Activated CD4-positive, alpha-beta memory T cell treated with anti-CD3 and anti-CD28 coated beads for 36 hours (primary cell): ENCODE results near the gene POLN. TPM values are rescaled to one million over a fixed set of nuclear protein-coding genes. Genes with fewer than 3 reads are reported as not detected.
A peak's percentile ranks its signal among the peaks of the same experiment; 100 is the strongest.

ENCODE experiments used
- CTCF ChIA-PET: fragments of 350-600 bp; sonication (Branson Sonifier 250); formaldehyde crosslinking; loops from one replicate; lab custom pipeline; 2021; ENCODE audit warnings: antibody characterized with exemption, inconsistent platforms; lab: Charles Lee
- POLR2A ChIA-PET: fragments of 350-600 bp; sonication (Branson Sonifier 250); formaldehyde crosslinking; loops from one replicate; lab custom pipeline; 2021; ENCODE audit warnings: antibody characterized with exemption; lab: Charles Lee
- DNase-seq: peaks from one replicate; pipeline ENCODE4 v3.0.0-alpha.2; 2020
- H3K27ac Mint-ChIP-seq: one replicate; pipeline ENCODE4 v1.8.0; 2021; ENCODE audit warnings: mixed read lengths
- H3K27me3 Mint-ChIP-seq: one replicate; pipeline ENCODE4 v1.8.0; 2021; ENCODE audit warnings: mixed read lengths
- H3K36me3 Mint-ChIP-seq: one replicate; pipeline ENCODE4 v1.8.0; 2021; ENCODE audit warnings: mixed read lengths
- H3K4me1 Mint-ChIP-seq: one replicate; pipeline ENCODE4 v1.8.0; 2021; ENCODE audit warnings: low read depth, mixed read lengths
- H3K4me3 Mint-ChIP-seq: one replicate; pipeline ENCODE4 v1.8.0; 2021; ENCODE audit warnings: mild to moderate bottlenecking, mixed read lengths
- H3K9me3 Mint-ChIP-seq: one replicate; pipeline ENCODE4 v1.8.0; 2021; ENCODE audit warnings: mixed read lengths
- intact Hi-C: fragments of 100-400 bp; cut with micrococcal nuclease; formaldehyde crosslinking; loops from one replicate; pipeline ENCODE4 v1.15.1; 2023
- total RNA-seq, 2 experiments: library from RNA; stranded (reverse); gene quantifications; one replicate each; pipeline ENCODE4 v1.2.3, GENCODE V29; 2021

The POLN gene
- total RNA-seq, 2 experiments from 2014 or later, result 2.7 to 4.0 TPM

- Mint-ChIP-seq H3K4me3 (no peak overlapping the region), H3K9me3 (no peaks in the 10 kb centered on the region), H3K27me3 (no peaks in the 10 kb centered on the region), H3K4me1 (no peaks in the 10 kb centered on the region), H3K36me3 (peaks cover 1% of the 10 kb centered on the region), H3K27ac (no peak overlapping the region)
- ChIA-PET POLR2A (interaction anchor here (0.6 kb wide), 1 partner anchor 10 kb away, joined by 3 read pairs; no protein-coding TSS in a partner anchor), CTCF (no interaction called here)
- intact Hi-C loops, result no loop called here
- no peak for DNase-seq
Measured at GRCh38 chr4:2252530-2253091, 10.7 kb upstream of the POLN start.

- peaks cover 1% of the 10 kb centered on the region for H3K36me3 Mint-ChIP-seq
- H3K4me3 Mint-ChIP-seq, result no peak overlapping the region
- CTCF ChIA-PET, result no interaction called here
- POLR2A ChIA-PET, result interaction anchor here (0.6 kb wide), 1 partner anchor 10 kb away, joined by 3 read pairs; no protein-coding TSS in a partner anchor
- H3K27me3 Mint-ChIP-seq, result no peaks in the 10 kb centered on the region
- no peaks in the 10 kb centered on the region for H3K9me3 Mint-ChIP-seq
- intact Hi-C loops, result no loop called here
- H3K4me1 Mint-ChIP-seq, result no peaks in the 10 kb centered on the region
- no peak overlapping the region for H3K27ac Mint-ChIP-seq
- DNase-seq, result no peak
Measured at GRCh38 chr4:2251795-2252529, 10.0 kb upstream of the POLN start.

GRCh38 chr4:2251073-2251794, 9.3 kb upstream of the POLN start:
- Mint-ChIP-seq H3K36me3 (peaks cover 1% of the 10 kb centered on the region), H3K27ac (no peak overlapping the region), H3K9me3 (no peaks in the 10 kb centered on the region), H3K4me1 (no peaks in the 10 kb centered on the region), H3K27me3 (no peaks in the 10 kb centered on the region), H3K4me3 (no peak overlapping the region)
- intact Hi-C loops, result no loop called here
- CTCF ChIA-PET, result no interaction called here
- no peak for DNase-seq
- POLR2A ChIA-PET, result no interaction called here

GRCh38 chr4:2250357-2251072, 8.6 kb upstream of the POLN start:
- H3K4me3 Mint-ChIP-seq, result no peak overlapping the region
- peaks cover under 1% of the 10 kb centered on the region for H3K4me1 Mint-ChIP-seq
- CTCF ChIA-PET, result no interaction called here
- H3K27ac Mint-ChIP-seq, result no peak overlapping the region
- no peaks in the 10 kb centered on the region for H3K27me3 Mint-ChIP-seq
- POLR2A ChIA-PET, result no interaction called here
- H3K9me3 Mint-ChIP-seq, result no peaks in the 10 kb centered on the region
- H3K36me3 Mint-ChIP-seq, result peaks cover 1% of the 10 kb centered on the region
- intact Hi-C loops, result no loop called here
- peak; percentile 6 for DNase-seq

- H3K27ac Mint-ChIP-seq, result no peak overlapping the region
- no peaks in the 10 kb centered on the region for H3K27me3 Mint-ChIP-seq
- ChIA-PET POLR2A (no interaction called here), CTCF (interaction anchor here (1.8 kb wide), 1 partner anchor 30 kb away, joined by 5 read pairs; no protein-coding TSS in a partner anchor)
- no peak overlapping the region for H3K4me3 Mint-ChIP-seq
- intact Hi-C loops, result loop anchor here (10.0 kb wide), 2 partner anchors 285 to 685 kb away; partner anchors contain the start of gene FAM193A
- peak; percentile 5 for DNase-seq
- peaks cover 1% of the 10 kb centered on the region for H3K36me3 Mint-ChIP-seq
- peaks cover 8% of the 10 kb centered on the region for H3K4me1 Mint-ChIP-seq
- no peaks in the 10 kb centered on the region for H3K9me3 Mint-ChIP-seq
Measured at GRCh38 chr4:2249526-2250356, 7.8 kb upstream of the POLN start.

GRCh38 chr4:2248821-2249261, 6.9 kb upstream of the POLN start:
- Mint-ChIP-seq H3K27ac (no peak overlapping the region), H3K4me1 (peaks cover 10% of the 10 kb centered on the region), H3K9me3 (no peaks in the 10 kb centered on the region), H3K36me3 (no peaks in the 10 kb centered on the region), H3K4me3 (no peak overlapping the region), H3K27me3 (no peaks in the 10 kb centered on the region)
- POLR2A ChIA-PET, result no interaction called here
- intact Hi-C loops, result loop anchor here (10.0 kb wide), 2 partner anchors 286 to 686 kb away; partner anchors contain the start of gene FAM193A
- no peak for DNase-seq
- CTCF ChIA-PET, result interaction anchor here (1.8 kb wide), 1 partner anchor 29 kb away, joined by 5 read pairs; no protein-coding TSS in a partner anchor

- H3K27me3 Mint-ChIP-seq, result no peaks in the 10 kb centered on the region
- POLR2A ChIA-PET, result no interaction called here
- CTCF ChIA-PET, result interaction anchor here (1.8 kb wide), 1 partner anchor 28 kb away, joined by 5 read pairs; no protein-coding TSS in a partner anchor
Measured at GRCh38 chr4:2248044-2248780, 6.3 kb upstream of the POLN start.

GRCh38 chr4:2247128-2248043, 5.5 kb upstream of the POLN start:
- POLR2A ChIA-PET, result no interaction called here
- H3K9me3 Mint-ChIP-seq, result no peaks in the 10 kb centered on the region
- no peaks in the 10 kb centered on the region for H3K27me3 Mint-ChIP-seq
- no peak overlapping the region for H3K27ac Mint-ChIP-seq
- CTCF ChIA-PET, result interaction anchor here (0.6 to 1.8 kb wide), 2 partner anchors 28 to 35 kb away, joined by 3 to 5 read pairs; no protein-coding TSS in a partner anchor
- intact Hi-C loops, result loop anchor here (10.0 kb wide), 2 partner anchors 287 to 687 kb away; partner anchors contain the start of gene FAM193A
- no peaks in the 10 kb centered on the region for H3K36me3 Mint-ChIP-seq
- H3K4me3 Mint-ChIP-seq, result no peak overlapping the region
- DNase-seq, result peak; percentile 6
- H3K4me1 Mint-ChIP-seq, result peaks cover 15% of the 10 kb centered on the region

More at GRCh38 chr4:2248044-2248780, 6.3 kb upstream of the POLN start:
- H3K36me3 Mint-ChIP-seq, result no peaks in the 10 kb centered on the region
- H3K4me3 Mint-ChIP-seq, result no peak overlapping the region
- no peak overlapping the region for H3K27ac Mint-ChIP-seq
- DNase-seq, result peak; percentile 7
- intact Hi-C loops, result loop anchor here (10.0 kb wide), 2 partner anchors 287 to 687 kb away; partner anchors contain the start of gene FAM193A
- H3K4me1 Mint-ChIP-seq, result peaks cover 15% of the 10 kb centered on the region
- H3K9me3 Mint-ChIP-seq, result no peaks in the 10 kb centered on the region

GRCh38 chr4:2246384-2247127, 4.6 kb upstream of the POLN start:
- Mint-ChIP-seq H3K27me3 (no peaks in the 10 kb centered on the region), H3K9me3 (no peaks in the 10 kb centered on the region), H3K4me1 (peaks cover 16% of the 10 kb centered on the region), H3K36me3 (no peaks in the 10 kb centered on the region), H3K4me3 (no peak overlapping the region), H3K27ac (no peak overlapping the region)
- ChIA-PET CTCF (interaction anchor here (0.6 kb wide), 1 partner anchor 34 kb away, joined by 3 read pairs; no protein-coding TSS in a partner anchor), POLR2A (no interaction called here)
- no peak for DNase-seq
- intact Hi-C loops, result loop anchor here (10.0 kb wide), 2 partner anchors 288 to 688 kb away; partner anchors contain the start of gene FAM193A
